HFFc6 (cell line): ENCODE measurements around the gene BRINP1. TPM values are rescaled to one million over a fixed set of nuclear protein-coding genes. Genes with fewer than 3 reads are reported as not detected.

ENCODE experiments used
- DNase-seq: peaks from one replicate; pipeline ENCODE4 v3.0.0-alpha.2; 2018
- H3K27ac Mint-ChIP-seq: 2 replicates; pipeline ENCODE4 v1.8.0; 2020; ENCODE audit warnings: mild to moderate bottlenecking, mixed read lengths
- H3K27me3 Mint-ChIP-seq: 2 replicates; pipeline ENCODE4 v1.8.0; 2021; ENCODE audit warnings: mild to moderate bottlenecking, moderate library complexity, mixed read lengths; ENCODE audit not compliant: insufficient read depth
- H3K36me3 Mint-ChIP-seq: 2 replicates; pipeline ENCODE4 v1.8.0; 2021; ENCODE audit warnings: low read depth, mixed read lengths
- H3K4me1 Mint-ChIP-seq: 2 replicates; pipeline ENCODE4 v1.8.0; 2020; ENCODE audit warnings: low read depth, mixed read lengths
- H3K4me3 Mint-ChIP-seq: 2 replicates; pipeline ENCODE4 v1.8.0; 2020; ENCODE audit warnings: mild to moderate bottlenecking, moderate library complexity, mixed read lengths
- H3K9me3 Mint-ChIP-seq: 2 replicates; pipeline ENCODE4 v1.8.0; 2020; ENCODE audit warnings: mild to moderate bottlenecking, mixed read lengths
- total RNA-seq, 6 experiments: library from RNA; stranded (reverse); fragmentation: NEBNext Ultra II Directional; extraction: Animal tissue kit (Norgen Biotek cat#: 25700); gene quantifications; 2 replicates in 1 of 6; 3 replicates in 5 of 6; pipeline ENCODE4 v1.2.3, GENCODE V29; 2021
- TF ChIP-seq, protein P1 (sequence below): fragments of 200-600 bp; sonication (generic); IDR thresholded peaks from 2 replicates; pipeline ENCODE4 v1.5.0; 2021; ENCODE audit warnings: antibody characterized with exemption, mild to moderate bottlenecking

BRINP1 gene
- total RNA-seq, 6 experiments from 2014 or later: not detected

DNA sequence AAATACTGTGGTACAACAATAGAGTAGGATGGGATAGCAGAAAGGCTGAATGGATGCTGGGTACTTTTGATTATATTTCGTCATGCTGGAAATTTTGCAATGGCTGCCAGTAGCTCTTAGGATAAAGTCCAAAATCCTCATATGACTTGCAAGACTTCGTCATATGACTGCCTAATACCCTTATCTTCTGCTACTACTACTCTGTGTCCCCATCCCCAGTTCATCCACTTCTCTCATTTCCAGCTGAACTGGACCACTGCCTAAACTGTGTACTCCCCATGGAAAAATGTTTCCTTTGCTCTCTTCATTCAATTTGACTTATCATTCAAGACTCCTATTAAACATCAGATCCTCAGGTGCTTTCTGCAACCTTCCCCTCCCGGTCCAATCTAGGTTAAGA lies 212.9 kb downstream of the BRINP1 start:
- H3K36me3 Mint-ChIP-seq: no peaks in the 10 kb centered on the region
- no peak for DNase-seq
- H3K4me1 Mint-ChIP-seq: no peaks in the 10 kb centered on the region
- peaks cover 38% of the 10 kb centered on the region for H3K9me3 Mint-ChIP-seq
- H3K27me3 Mint-ChIP-seq: no peaks in the 10 kb centered on the region
- no peak overlapping the region for H3K27ac Mint-ChIP-seq
- H3K4me3 Mint-ChIP-seq: no peak overlapping the region
- TF ChIP-seq, protein P1, sequence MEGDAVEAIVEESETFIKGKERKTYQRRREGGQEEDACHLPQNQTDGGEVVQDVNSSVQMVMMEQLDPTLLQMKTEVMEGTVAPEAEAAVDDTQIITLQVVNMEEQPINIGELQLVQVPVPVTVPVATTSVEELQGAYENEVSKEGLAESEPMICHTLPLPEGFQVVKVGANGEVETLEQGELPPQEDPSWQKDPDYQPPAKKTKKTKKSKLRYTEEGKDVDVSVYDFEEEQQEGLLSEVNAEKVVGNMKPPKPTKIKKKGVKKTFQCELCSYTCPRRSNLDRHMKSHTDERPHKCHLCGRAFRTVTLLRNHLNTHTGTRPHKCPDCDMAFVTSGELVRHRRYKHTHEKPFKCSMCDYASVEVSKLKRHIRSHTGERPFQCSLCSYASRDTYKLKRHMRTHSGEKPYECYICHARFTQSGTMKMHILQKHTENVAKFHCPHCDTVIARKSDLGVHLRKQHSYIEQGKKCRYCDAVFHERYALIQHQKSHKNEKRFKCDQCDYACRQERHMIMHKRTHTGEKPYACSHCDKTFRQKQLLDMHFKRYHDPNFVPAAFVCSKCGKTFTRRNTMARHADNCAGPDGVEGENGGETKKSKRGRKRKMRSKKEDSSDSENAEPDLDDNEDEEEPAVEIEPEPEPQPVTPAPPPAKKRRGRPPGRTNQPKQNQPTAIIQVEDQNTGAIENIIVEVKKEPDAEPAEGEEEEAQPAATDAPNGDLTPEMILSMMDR: no peak

DNA sequence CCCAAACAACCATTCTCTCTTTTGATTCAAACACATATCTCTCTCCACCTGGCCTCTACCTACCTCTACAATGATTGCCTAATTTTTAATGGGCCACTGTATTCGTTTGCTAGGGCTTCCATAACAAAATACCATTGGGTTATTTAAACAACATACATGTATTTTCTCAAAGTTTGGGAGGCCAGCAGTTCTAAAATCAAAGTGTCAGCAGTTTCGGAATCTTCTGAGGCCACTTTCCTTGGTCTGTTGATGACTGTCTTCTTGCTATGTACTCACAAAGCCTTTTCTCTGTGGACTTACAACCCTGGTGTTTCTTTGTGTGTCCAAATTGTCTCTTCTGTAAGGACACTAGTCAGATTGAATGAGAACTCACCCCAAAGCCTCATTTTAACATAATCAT lies 214.7 kb downstream of the BRINP1 start:
- DNase-seq: no peak
- H3K36me3 Mint-ChIP-seq: no peaks in the 10 kb centered on the region
- H3K27ac Mint-ChIP-seq: no peak overlapping the region
- TF ChIP-seq, protein P1: no peak
- H3K4me1 Mint-ChIP-seq: no peaks in the 10 kb centered on the region
- no peaks in the 10 kb centered on the region for H3K27me3 Mint-ChIP-seq
- H3K4me3 Mint-ChIP-seq: no peak overlapping the region
- peaks cover 38% of the 10 kb centered on the region for H3K9me3 Mint-ChIP-seq

DNA sequence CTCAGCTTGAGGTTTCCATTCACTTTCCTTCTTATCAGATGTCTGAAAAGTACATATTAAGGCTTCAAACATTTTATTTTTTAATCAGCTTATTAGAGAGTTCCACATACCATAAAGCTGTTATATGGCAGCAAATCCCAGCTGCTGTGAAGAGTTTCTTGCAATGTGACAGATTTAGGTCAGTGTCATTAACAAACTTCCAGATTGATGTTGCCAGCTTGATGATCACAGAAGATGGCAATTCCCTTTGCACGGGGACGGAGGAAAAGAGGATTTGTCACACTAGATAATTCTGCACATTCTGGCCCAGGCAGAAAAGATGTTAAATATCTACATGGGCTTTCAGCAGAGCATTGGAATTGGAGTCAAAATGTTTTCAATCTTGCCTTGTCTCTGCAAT lies 215.8 kb downstream of the BRINP1 start:
- Mint-ChIP-seq H3K4me1 (no peaks in the 10 kb centered on the region), H3K27me3 (no peaks in the 10 kb centered on the region), H3K27ac (no peak overlapping the region), H3K4me3 (no peak overlapping the region), H3K9me3 (peaks cover 34% of the 10 kb centered on the region), H3K36me3 (no peaks in the 10 kb centered on the region)
- no peak for DNase-seq
- TF ChIP-seq, protein P1: no peak

DNA sequence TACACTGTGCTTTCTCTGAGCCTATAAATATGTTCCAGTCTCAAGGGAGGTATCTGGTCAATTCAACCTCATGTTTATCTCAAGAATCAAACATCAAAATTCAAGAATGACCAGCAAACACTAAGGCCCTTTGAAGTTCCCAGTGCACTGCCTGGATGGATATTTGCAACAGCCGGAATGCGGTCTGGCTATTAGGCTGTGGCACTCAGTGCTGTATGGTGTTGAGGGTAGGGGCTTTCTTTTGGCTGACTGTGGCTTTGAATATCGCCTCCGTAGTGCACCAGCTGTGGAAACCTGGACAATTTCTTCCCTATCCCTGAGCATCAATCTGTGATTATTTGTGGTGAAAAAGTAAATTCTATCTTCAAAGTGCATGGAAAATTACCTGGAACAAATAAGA lies 220.4 kb downstream of the BRINP1 start:
- Mint-ChIP-seq H3K36me3 (no peaks in the 10 kb centered on the region), H3K4me3 (no peak overlapping the region), H3K4me1 (no peaks in the 10 kb centered on the region), H3K27me3 (no peaks in the 10 kb centered on the region), H3K27ac (no peak overlapping the region), H3K9me3 (peaks cover 15% of the 10 kb centered on the region)
- TF ChIP-seq, protein P1: no peak
- no peak for DNase-seq

DNA sequence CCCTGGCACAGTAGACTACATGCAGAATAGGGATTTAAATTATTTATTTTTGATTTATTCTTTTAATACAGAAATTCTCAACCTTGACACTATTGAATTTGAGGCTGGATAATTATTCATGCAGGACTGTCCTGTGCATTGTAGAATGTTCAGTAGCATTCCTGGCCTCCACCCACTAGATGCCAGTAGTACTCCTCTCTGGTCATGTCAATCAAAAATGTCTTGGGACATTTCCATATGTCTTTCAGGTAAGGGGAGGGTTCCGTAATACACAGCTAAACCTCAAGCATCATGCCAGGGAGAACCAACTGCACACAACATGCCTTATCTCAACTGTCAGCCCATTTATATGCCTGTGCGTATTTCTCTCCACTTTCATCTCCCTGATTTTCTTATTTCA lies 231.8 kb downstream of the BRINP1 start:
- Mint-ChIP-seq H3K9me3 (peaks cover 16% of the 10 kb centered on the region), H3K36me3 (no peaks in the 10 kb centered on the region), H3K4me1 (no peaks in the 10 kb centered on the region), H3K27me3 (no peaks in the 10 kb centered on the region), H3K27ac (no peak overlapping the region), H3K4me3 (no peak overlapping the region)
- DNase-seq: no peak
- TF ChIP-seq, protein P1: no peak

DNA sequence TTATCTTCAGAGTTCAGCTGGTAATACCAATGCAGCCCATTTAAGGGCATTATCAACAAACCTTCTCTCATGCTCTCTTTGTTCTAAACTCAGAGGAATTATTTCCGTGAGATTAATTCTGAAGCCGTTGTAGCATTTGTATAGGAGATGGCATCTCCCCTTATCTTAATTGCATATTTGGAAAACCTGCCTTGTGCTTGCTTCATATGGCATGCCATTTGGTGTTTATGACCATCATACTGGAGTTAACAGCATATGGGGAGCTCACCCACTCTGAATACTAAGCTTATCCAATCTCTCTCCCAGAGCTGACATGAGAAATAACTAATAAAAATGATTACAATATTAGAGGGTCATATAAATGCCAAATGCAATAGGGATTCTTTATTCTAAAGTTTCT lies 243.2 kb downstream of the BRINP1 start:
- Mint-ChIP-seq H3K9me3 (peaks cover 19% of the 10 kb centered on the region), H3K4me3 (no peak overlapping the region), H3K27me3 (no peaks in the 10 kb centered on the region; the same call in 1 of the 2 replicates), H3K36me3 (no peaks in the 10 kb centered on the region), H3K4me1 (no peaks in the 10 kb centered on the region), H3K27ac (no peak overlapping the region)
- TF ChIP-seq, protein P1: no peak
- DNase-seq: no peak
